Measurements from ENCODE around the gene PRKN.

The PRKN gene

GRCh38 chr6:162108041-162108440, 619.5 kb downstream of the PRKN start (continued):
- TF ChIP-seq ZNF692 (tag by site-specific recombination; IDR thresholded peaks at IDR 0.05) = no peak

GRCh38 chr6:162100096-162100495, 627.5 kb downstream of the PRKN start:
- POLR2A ChIA-PET = no interaction called here
- H3K4me1 ChIP-seq (ENCODE audit: control insufficient read depth, insufficient read depth, low read length) = no peaks in the 10 kb centered on the region
- CTCF ChIA-PET = no interaction called here
- no peak overlapping the region for H3K4me3 ChIP-seq (ENCODE audit: low read depth, low read length)
- no peak for TF ChIP-seq ZSCAN16 (tag by site-specific recombination; IDR thresholded peaks at IDR 0.05)
- TF ChIP-seq MZF1 (tag by site-specific recombination; IDR thresholded peaks at IDR 0.05; ENCODE audit: borderline replicate concordance) = no peak
- no peak for TF ChIP-seq ZNF747 (tag by site-specific recombination; IDR thresholded peaks at IDR 0.05)
- TF ChIP-seq ZEB2 (tag by site-specific recombination; IDR thresholded peaks at IDR 0.05) = no peak
- TF ChIP-seq ZFP37 (tag by site-specific recombination; IDR thresholded peaks at IDR 0.05) = no peak
- no peak for TF ChIP-seq HIC1 (tag by site-specific recombination; IDR thresholded peaks at IDR 0.05)
- TF ChIP-seq KLF16 (tag by site-specific recombination; IDR thresholded peaks at IDR 0.05) = no peak
- no peak for TF ChIP-seq ZNF37A (tag by site-specific recombination; IDR thresholded peaks at IDR 0.05)
- no peak for TF ChIP-seq ZNF169 (tag by site-specific recombination; IDR thresholded peaks at IDR 0.05)
- TF ChIP-seq GLIS2 (tag by site-specific recombination; IDR thresholded peaks at IDR 0.05) = no peak
- TF ChIP-seq ZSCAN23 (tag by site-specific recombination; IDR thresholded peaks at IDR 0.05) = no peak
- no peak for TF ChIP-seq ZIC2 (tag by site-specific recombination; IDR thresholded peaks at IDR 0.05)
- no peak for TF ChIP-seq ZFHX2 (tag by site-specific recombination; conservative IDR thresholded peaks at IDR 0.05)
- TF ChIP-seq PRDM2 (tag by site-specific recombination; IDR thresholded peaks at IDR 0.05; ENCODE audit: borderline replicate concordance) = no peak
- TF ChIP-seq ZNF138 (tag by site-specific recombination; IDR thresholded peaks at IDR 0.05; ENCODE audit: borderline replicate concordance) = no peak
- TF ChIP-seq ZNF521 (tag by site-specific recombination; IDR thresholded peaks at IDR 0.05) = no peak
- H3K9me3 ChIP-seq (ENCODE audit: control insufficient read depth, insufficient read depth, low read depth, low read length) = no peaks in the 10 kb centered on the region
- H3K36me3 ChIP-seq (ENCODE audit: control insufficient read depth in 2 of 2, insufficient read depth in 1 of 2, low read length in 2 of 2) = no peaks in the 10 kb centered on the region
- no peak overlapping the region for H3K27ac ChIP-seq (ENCODE audit: extremely low read depth, low read depth, low read length)
